Upper lobe of left lung (tissue), 4 donors: ENCODE data around the gene DDAH1.

Experiments used
- EP300 ChIP-seq, 4 donors: sonication (generic); formaldehyde crosslinking; IDR thresholded peaks; one replicate each; pipeline ENCODE4 v1.5.1; 2017; ENCODE audit warnings: antibody characterized with exemption in 4 of 4, control low read depth in 2 of 4
- POLR2A ChIP-seq, 4 donors: fragments of 450-650 bp; IDR thresholded peaks; one replicate each; pipeline ENCODE4 v1.5.1; 2016 to 2017; ENCODE audit warnings: antibody characterized with exemption in 4 of 4, mild to moderate bottlenecking in 2 of 4
- POLR2AphosphoS5 ChIP-seq, 2 donors: sonication (generic); formaldehyde crosslinking; IDR thresholded peaks; one replicate each; pipeline ENCODE4 v1.5.1; 2017; ENCODE audit warnings: antibody characterized with exemption in 2 of 2
- TF ChIP-seq, protein P1 (sequence below), 6 experiments: fragments of 450-650 bp in 4 of 6; fragments of 200-600 bp in 2 of 6; sonication (generic) in 2 of 6; IDR thresholded peaks; one replicate each; pipeline ENCODE4 v1.5.1; 2016 to 2019; ENCODE audit warnings: antibody characterized with exemption in 6 of 6

DNA sequence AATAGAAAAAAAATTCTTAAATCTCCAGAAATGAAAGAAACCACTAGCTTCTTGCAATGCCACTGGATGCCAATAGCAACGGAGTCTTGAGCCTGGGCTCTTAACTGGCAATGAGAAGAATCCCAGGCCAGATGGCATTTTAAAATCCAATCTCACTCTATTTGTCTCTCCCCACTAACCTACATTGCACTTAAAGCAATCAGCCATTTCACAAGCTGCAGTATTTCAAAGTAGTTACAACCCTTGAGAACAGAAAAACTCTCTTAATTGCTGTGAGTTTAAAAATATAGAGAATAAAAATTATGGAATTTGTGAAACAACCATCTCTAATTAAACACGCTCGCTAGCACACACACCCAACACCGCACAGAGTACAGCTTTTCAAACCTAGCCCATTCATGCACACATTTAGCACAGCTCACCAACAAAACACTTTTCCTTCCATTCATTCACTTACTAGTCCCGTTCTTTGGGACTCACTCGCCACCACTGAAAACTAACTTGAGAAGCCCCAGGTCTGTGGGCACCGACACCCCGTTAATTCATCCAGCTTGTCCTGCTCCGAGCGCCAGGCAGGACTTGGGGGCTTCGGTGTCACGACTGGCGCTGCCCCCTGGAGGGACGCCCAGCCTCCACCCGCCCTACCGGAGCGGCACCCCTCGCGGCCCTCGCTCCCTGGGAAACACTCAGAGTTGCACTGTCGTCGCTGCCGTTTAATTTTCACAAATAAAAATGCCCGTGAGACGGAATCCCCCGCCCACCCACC, 1.0 kb downstream of the DDAH1 start:
- TF ChIP-seq, protein P1, sequence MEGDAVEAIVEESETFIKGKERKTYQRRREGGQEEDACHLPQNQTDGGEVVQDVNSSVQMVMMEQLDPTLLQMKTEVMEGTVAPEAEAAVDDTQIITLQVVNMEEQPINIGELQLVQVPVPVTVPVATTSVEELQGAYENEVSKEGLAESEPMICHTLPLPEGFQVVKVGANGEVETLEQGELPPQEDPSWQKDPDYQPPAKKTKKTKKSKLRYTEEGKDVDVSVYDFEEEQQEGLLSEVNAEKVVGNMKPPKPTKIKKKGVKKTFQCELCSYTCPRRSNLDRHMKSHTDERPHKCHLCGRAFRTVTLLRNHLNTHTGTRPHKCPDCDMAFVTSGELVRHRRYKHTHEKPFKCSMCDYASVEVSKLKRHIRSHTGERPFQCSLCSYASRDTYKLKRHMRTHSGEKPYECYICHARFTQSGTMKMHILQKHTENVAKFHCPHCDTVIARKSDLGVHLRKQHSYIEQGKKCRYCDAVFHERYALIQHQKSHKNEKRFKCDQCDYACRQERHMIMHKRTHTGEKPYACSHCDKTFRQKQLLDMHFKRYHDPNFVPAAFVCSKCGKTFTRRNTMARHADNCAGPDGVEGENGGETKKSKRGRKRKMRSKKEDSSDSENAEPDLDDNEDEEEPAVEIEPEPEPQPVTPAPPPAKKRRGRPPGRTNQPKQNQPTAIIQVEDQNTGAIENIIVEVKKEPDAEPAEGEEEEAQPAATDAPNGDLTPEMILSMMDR (IDR thresholded peaks at IDR 0.05), result no peak
- no peak for TF ChIP-seq POLR2AphosphoS5 (IDR thresholded peaks at IDR 0.05)
- TF ChIP-seq POLR2A (IDR thresholded peaks at IDR 0.05), result no peak
- no peak for TF ChIP-seq EP300 (IDR thresholded peaks at IDR 0.05)
